ENCODE data around the gene AUTS2.
"Not testable (repeated sequence)": the region's sequence is repeated elsewhere in the genome, so short reads cannot be mapped to it uniquely, and the experiment has no call there.

The AUTS2 gene

GRCh38 chr7:70645876-70646351, 1047.6 kb downstream of the AUTS2 start:
- Histone ChIP-seq H3K4me1 (ENCODE audit: control insufficient read depth, insufficient read depth, low read length) (no peaks in the 10 kb centered on the region), H3K9ac (ENCODE audit: low read length) (no peak overlapping the region), H3K36me3 (ENCODE audit: control insufficient read depth, insufficient read depth, low read length) (no peaks in the 10 kb centered on the region), H3K27ac (ENCODE audit: low read depth, low read length) (no peak overlapping the region), H3K27me3 (ENCODE audit: control insufficient read depth, insufficient read depth, low read length) (no peaks in the 10 kb centered on the region), H3K4me3 (ENCODE audit: low read length) (no peak overlapping the region)

GRCh38 chr7:70646536-70647248, 1048.4 kb downstream of the AUTS2 start:
- Histone ChIP-seq H3K27ac (ENCODE audit: low read depth, low read length) (no peak overlapping the region), H3K4me1 (ENCODE audit: control insufficient read depth, insufficient read depth, low read length) (no peaks in the 10 kb centered on the region), H3K27me3 (ENCODE audit: control insufficient read depth, insufficient read depth, low read length) (no peaks in the 10 kb centered on the region), H3K36me3 (ENCODE audit: control insufficient read depth, insufficient read depth, low read length) (no peaks in the 10 kb centered on the region), H3K4me3 (ENCODE audit: low read length) (no peak overlapping the region), H3K9ac (ENCODE audit: low read length) (no peak overlapping the region)

GRCh38 chr7:70647801-70648498, 1049.7 kb downstream of the AUTS2 start:
- Histone ChIP-seq H3K4me3 (ENCODE audit: low read length) (no peak overlapping the region), H3K36me3 (ENCODE audit: control insufficient read depth, insufficient read depth, low read length) (no peaks in the 10 kb centered on the region), H3K27me3 (ENCODE audit: control insufficient read depth, insufficient read depth, low read length) (no peaks in the 10 kb centered on the region), H3K9ac (ENCODE audit: low read length) (no peak overlapping the region), H3K27ac (ENCODE audit: low read depth, low read length) (no peak overlapping the region), H3K4me1 (ENCODE audit: control insufficient read depth, insufficient read depth, low read length) (no peaks in the 10 kb centered on the region)

- not testable (repeated sequence) for H3K4me3 ChIP-seq (ENCODE audit: low read length); H3K36me3 ChIP-seq (ENCODE audit: control insufficient read depth, insufficient read depth, low read length); H3K27ac ChIP-seq (ENCODE audit: low read depth, low read length); H3K27me3 ChIP-seq (ENCODE audit: control insufficient read depth, insufficient read depth, low read length); H3K9ac ChIP-seq (ENCODE audit: low read length); H3K4me1 ChIP-seq (ENCODE audit: control insufficient read depth, insufficient read depth, low read length)
Measured at GRCh38 chr7:70648499-70648861, 1050.2 kb downstream of the AUTS2 start.

- H3K4me1 ChIP-seq (ENCODE audit: control insufficient read depth, insufficient read depth, low read length), result no peaks in the 10 kb centered on the region
- H3K4me3 ChIP-seq (ENCODE audit: low read length), result no peak overlapping the region
- H3K36me3 ChIP-seq (ENCODE audit: control insufficient read depth, insufficient read depth, low read length), result no peaks in the 10 kb centered on the region
- H3K9ac ChIP-seq (ENCODE audit: low read length), result no peak overlapping the region
- H3K27me3 ChIP-seq (ENCODE audit: control insufficient read depth, insufficient read depth, low read length), result no peaks in the 10 kb centered on the region
- no peak overlapping the region for H3K27ac ChIP-seq (ENCODE audit: low read depth, low read length)
Measured at GRCh38 chr7:70649323-70649722, 1051.0 kb downstream of the AUTS2 start.

GRCh38 chr7:70654146-70654545, 1055.9 kb downstream of the AUTS2 start:
- Histone ChIP-seq H3K27me3 (ENCODE audit: control insufficient read depth, insufficient read depth, low read length) (no peaks in the 10 kb centered on the region), H3K36me3 (ENCODE audit: control insufficient read depth, insufficient read depth, low read length) (no peaks in the 10 kb centered on the region), H3K27ac (ENCODE audit: low read depth, low read length) (no peak overlapping the region), H3K9ac (ENCODE audit: low read length) (no peak overlapping the region), H3K4me3 (ENCODE audit: low read length) (no peak overlapping the region), H3K4me1 (ENCODE audit: control insufficient read depth, insufficient read depth, low read length) (no peaks in the 10 kb centered on the region)

- H3K4me3 ChIP-seq (ENCODE audit: low read length), result no peak overlapping the region
- no peaks in the 10 kb centered on the region for H3K27me3 ChIP-seq (ENCODE audit: control insufficient read depth, insufficient read depth, low read length)
- no peak overlapping the region for H3K9ac ChIP-seq (ENCODE audit: low read length)
- no peaks in the 10 kb centered on the region for H3K4me1 ChIP-seq (ENCODE audit: control insufficient read depth, insufficient read depth, low read length)
- no peak overlapping the region for H3K27ac ChIP-seq (ENCODE audit: low read depth, low read length)
- H3K36me3 ChIP-seq (ENCODE audit: control insufficient read depth, insufficient read depth, low read length), result no peaks in the 10 kb centered on the region
Measured at GRCh38 chr7:70654979-70655378, 1056.7 kb downstream of the AUTS2 start.

- Histone ChIP-seq H3K4me3 (ENCODE audit: low read length) (no peak overlapping the region), H3K27me3 (ENCODE audit: control insufficient read depth, insufficient read depth, low read length) (no peaks in the 10 kb centered on the region), H3K9ac (ENCODE audit: low read length) (no peak overlapping the region), H3K27ac (ENCODE audit: low read depth, low read length) (no peak overlapping the region), H3K4me1 (ENCODE audit: control insufficient read depth, insufficient read depth, low read length) (no peaks in the 10 kb centered on the region), H3K36me3 (ENCODE audit: control insufficient read depth, insufficient read depth, low read length) (peaks cover 2% of the 10 kb centered on the region)
Measured at GRCh38 chr7:70655694-70656093, 1057.4 kb downstream of the AUTS2 start.

- no peaks in the 10 kb centered on the region for H3K4me1 ChIP-seq (ENCODE audit: control insufficient read depth, insufficient read depth, low read length)
- H3K9ac ChIP-seq (ENCODE audit: low read length), result no peak overlapping the region
- H3K36me3 ChIP-seq (ENCODE audit: control insufficient read depth, insufficient read depth, low read length), result peaks cover 4% of the 10 kb centered on the region
- H3K27ac ChIP-seq (ENCODE audit: low read depth, low read length), result no peak overlapping the region
- H3K27me3 ChIP-seq (ENCODE audit: control insufficient read depth, insufficient read depth, low read length), result no peaks in the 10 kb centered on the region
- H3K4me3 ChIP-seq (ENCODE audit: low read length), result no peak overlapping the region
Measured at GRCh38 chr7:70657571-70657970, 1059.3 kb downstream of the AUTS2 start.

- Histone ChIP-seq H3K27ac (ENCODE audit: low read depth, low read length) (no peak overlapping the region), H3K9ac (ENCODE audit: low read length) (no peak overlapping the region), H3K4me1 (ENCODE audit: control insufficient read depth, insufficient read depth, low read length) (no peaks in the 10 kb centered on the region), H3K27me3 (ENCODE audit: control insufficient read depth, insufficient read depth, low read length) (no peaks in the 10 kb centered on the region), H3K36me3 (ENCODE audit: control insufficient read depth, insufficient read depth, low read length) (peaks cover 4% of the 10 kb centered on the region), H3K4me3 (ENCODE audit: low read length) (no peak overlapping the region)
Measured at GRCh38 chr7:70657989-70658632, 1059.8 kb downstream of the AUTS2 start.

GRCh38 chr7:70659263-70659662, 1061.0 kb downstream of the AUTS2 start:
- no peaks in the 10 kb centered on the region for H3K27me3 ChIP-seq (ENCODE audit: control insufficient read depth, insufficient read depth, low read length)
- H3K36me3 ChIP-seq (ENCODE audit: control insufficient read depth, insufficient read depth, low read length), result peaks cover 4% of the 10 kb centered on the region
- no peaks in the 10 kb centered on the region for H3K4me1 ChIP-seq (ENCODE audit: control insufficient read depth, insufficient read depth, low read length)
- no peak overlapping the region for H3K27ac ChIP-seq (ENCODE audit: low read depth, low read length)
- no peak overlapping the region for H3K9ac ChIP-seq (ENCODE audit: low read length)
- no peak overlapping the region for H3K4me3 ChIP-seq (ENCODE audit: low read length)

GRCh38 chr7:70660154-70660818, 1062.0 kb downstream of the AUTS2 start:
- no peak overlapping the region for H3K27ac ChIP-seq (ENCODE audit: low read depth, low read length)
- no peak overlapping the region for H3K9ac ChIP-seq (ENCODE audit: low read length)
- H3K4me3 ChIP-seq (ENCODE audit: low read length), result no peak overlapping the region
- H3K36me3 ChIP-seq (ENCODE audit: control insufficient read depth, insufficient read depth, low read length), result peaks cover 4% of the 10 kb centered on the region
- no peaks in the 10 kb centered on the region for H3K27me3 ChIP-seq (ENCODE audit: control insufficient read depth, insufficient read depth, low read length)
- no peaks in the 10 kb centered on the region for H3K4me1 ChIP-seq (ENCODE audit: control insufficient read depth, insufficient read depth, low read length)

All from rectal smooth muscle tissue (tissue), 1 donor.